Measurements from ENCODE around the gene ANO6. TPM values are rescaled to one million over a fixed set of nuclear protein-coding genes. Genes with fewer than 3 reads are reported as not detected.

ANO6 gene
- total RNA-seq, 5 donors from 2014 or later (not counting 1 experiment from before 2014, with no cell fraction given) = 17.9 to 22.5 (median 20.3) TPM

GRCh38 chr12:45339035-45339434, 123.1 kb downstream of the ANO6 start:
- H3K4me1 Mint-ChIP-seq = no peaks in the 10 kb centered on the region
- peaks cover 30% of the 10 kb centered on the region for H3K36me3 Mint-ChIP-seq
- Histone ChIP-seq H3K36me3 (ENCODE audit: control insufficient read depth in 2 of 2, extremely low read depth in 1 of 2, insufficient read depth in 1 of 2, low read length in 1 of 2) (peaks cover 0 to 3% of the 10 kb centered on the region in 2 donors), H3K27me3 (replicated peaks in 1 of 2; ENCODE audit: control insufficient read depth in 2 of 2, extremely low read depth in 1 of 2, insufficient read depth in 2 of 2, low read length in 1 of 2) (no peaks in the 10 kb centered on the region), H3K4me1 (ENCODE audit: control insufficient read depth in 1 of 2, extremely low read depth in 1 of 2, insufficient read depth in 2 of 2, low read length in 2 of 2) (no peaks in the 10 kb centered on the region), H3K4me3 (ENCODE audit: control insufficient read depth in 1 of 2, extremely low read depth in 1 of 2, low read length in 1 of 2) (no peak overlapping the region), H3K9me3 (no peaks in the 10 kb centered on the region), H3K27ac (ENCODE audit: low read length) (no peak overlapping the region)
- ChIA-PET CTCF (no interaction called here), POLR2A (no interaction called here)
- H3K9me3 Mint-ChIP-seq = no peaks in the 10 kb centered on the region
- no peaks in the 10 kb centered on the region for H3K27me3 Mint-ChIP-seq
- no peak for ATAC-seq (replicated peaks in 1 of 4)
- no peak overlapping the region for H3K4me3 Mint-ChIP-seq
- H3K27ac Mint-ChIP-seq = no peak overlapping the region
- DNase-seq = no peak

GRCh38 chr12:45342171-45342570, 126.3 kb downstream of the ANO6 start:
- no peaks in the 10 kb centered on the region for H3K27me3 ChIP-seq (replicated peaks in 1 of 2; ENCODE audit: control insufficient read depth in 2 of 2, extremely low read depth in 1 of 2, insufficient read depth in 2 of 2, low read length in 1 of 2)
- Mint-ChIP-seq H3K4me1 (no peaks in the 10 kb centered on the region), H3K9me3 (no peaks in the 10 kb centered on the region), H3K4me3 (no peak overlapping the region), H3K27me3 (no peaks in the 10 kb centered on the region), H3K27ac (no peak overlapping the region), H3K36me3 (peaks cover 41% of the 10 kb centered on the region)
- ChIA-PET POLR2A (no interaction called here), CTCF (no interaction called here)
- H3K4me1 ChIP-seq (ENCODE audit: control insufficient read depth in 1 of 2, extremely low read depth in 1 of 2, insufficient read depth in 2 of 2, low read length in 2 of 2) = no peaks in the 10 kb centered on the region
- WGBS (ENCODE audit: insufficient coverage) = 80% methylated on average over 1 of the region's 3 CpGs
- ATAC-seq (replicated peaks in 1 of 4) = no peak
- H3K36me3 ChIP-seq (ENCODE audit: control insufficient read depth in 2 of 2, extremely low read depth in 1 of 2, insufficient read depth in 1 of 2, low read length in 1 of 2) = peaks cover 4 to 6% of the 10 kb centered on the region in 2 donors
- no peak overlapping the region for H3K27ac ChIP-seq (ENCODE audit: low read length)
- no peak for DNase-seq
- H3K9me3 ChIP-seq = no peaks in the 10 kb centered on the region
- no peak overlapping the region for H3K4me3 ChIP-seq (ENCODE audit: control insufficient read depth in 1 of 2, extremely low read depth in 1 of 2, low read length in 1 of 2)

- ChIA-PET CTCF (no interaction called here), POLR2A (no interaction called here)
- Mint-ChIP-seq H3K27ac (no peak overlapping the region), H3K4me1 (no peaks in the 10 kb centered on the region), H3K4me3 (no peak overlapping the region), H3K9me3 (no peaks in the 10 kb centered on the region), H3K36me3 (peaks cover 43% of the 10 kb centered on the region), H3K27me3 (no peaks in the 10 kb centered on the region)
- Histone ChIP-seq H3K4me3 (ENCODE audit: control insufficient read depth in 1 of 2, extremely low read depth in 1 of 2, low read length in 1 of 2) (no peak overlapping the region), H3K4me1 (ENCODE audit: control insufficient read depth in 1 of 2, extremely low read depth in 1 of 2, insufficient read depth in 2 of 2, low read length in 2 of 2) (no peaks in the 10 kb centered on the region), H3K27me3 (replicated peaks in 1 of 2; ENCODE audit: control insufficient read depth in 2 of 2, extremely low read depth in 1 of 2, insufficient read depth in 2 of 2, low read length in 1 of 2) (no peaks in the 10 kb centered on the region), H3K27ac (ENCODE audit: low read length) (no peak overlapping the region), H3K9me3 (no peaks in the 10 kb centered on the region), H3K36me3 (ENCODE audit: control insufficient read depth in 2 of 2, extremely low read depth in 1 of 2, insufficient read depth in 1 of 2, low read length in 1 of 2) (peaks cover 4 to 8% of the 10 kb centered on the region in 2 donors)
- ATAC-seq (replicated peaks in 1 of 4) = no peak
- no peak for DNase-seq
- WGBS (ENCODE audit: insufficient coverage) = no CpG with 5 or more reads among the region's 2 CpGs
These were observed 127.0 kb downstream of the ANO6 start for GRCh38 chr12:45342848-45343247.

- no peaks in the 10 kb centered on the region for H3K4me1 ChIP-seq (ENCODE audit: control insufficient read depth in 1 of 2, extremely low read depth in 1 of 2, insufficient read depth in 2 of 2, low read length in 2 of 2)
- no peak for ATAC-seq (replicated peaks in 1 of 4)
- H3K27ac ChIP-seq (ENCODE audit: low read length) = no peak overlapping the region
- peaks cover 4 to 13% of the 10 kb centered on the region in 2 donors for H3K36me3 ChIP-seq (ENCODE audit: control insufficient read depth in 2 of 2, extremely low read depth in 1 of 2, insufficient read depth in 1 of 2, low read length in 1 of 2)
- no peak overlapping the region for H3K4me3 ChIP-seq (ENCODE audit: control insufficient read depth in 1 of 2, extremely low read depth in 1 of 2, low read length in 1 of 2)
- no peak overlapping the region for H3K27ac Mint-ChIP-seq
- no peaks in the 10 kb centered on the region for H3K9me3 Mint-ChIP-seq
- no peaks in the 10 kb centered on the region for H3K9me3 ChIP-seq
- CTCF ChIA-PET = interaction anchor here in 1 of 2 donors (0.6 kb wide), 1 partner anchor 1555 kb away, joined by 5 read pairs; no protein-coding TSS in a partner anchor
- H3K36me3 Mint-ChIP-seq = peaks cover 49% of the 10 kb centered on the region
- H3K4me3 Mint-ChIP-seq = no peak overlapping the region
- no peaks in the 10 kb centered on the region for H3K27me3 Mint-ChIP-seq
- WGBS (ENCODE audit: insufficient coverage) = 100% methylated on average over 5 of the region's 6 CpGs
- DNase-seq = no peak
- no peaks in the 10 kb centered on the region for H3K27me3 ChIP-seq (replicated peaks in 1 of 2; ENCODE audit: control insufficient read depth in 2 of 2, extremely low read depth in 1 of 2, insufficient read depth in 2 of 2, low read length in 1 of 2)
- POLR2A ChIA-PET = no interaction called here
- H3K4me1 Mint-ChIP-seq = no peaks in the 10 kb centered on the region
These were observed 127.6 kb downstream of the ANO6 start for GRCh38 chr12:45343269-45344051.

- POLR2A ChIA-PET = no interaction called here
These were observed 132.4 kb downstream of the ANO6 start for GRCh38 chr12:45348311-45348710.

GRCh38 chr12:45348986-45349385, 133.1 kb downstream of the ANO6 start:
- Histone ChIP-seq H3K4me1 (ENCODE audit: control insufficient read depth in 1 of 2, extremely low read depth in 1 of 2, insufficient read depth in 2 of 2, low read length in 2 of 2) (no peaks in the 10 kb centered on the region), H3K9me3 (no peaks in the 10 kb centered on the region), H3K4me3 (ENCODE audit: control insufficient read depth in 1 of 2, extremely low read depth in 1 of 2, low read length in 1 of 2) (no peak overlapping the region), H3K27me3 (replicated peaks in 1 of 2; ENCODE audit: control insufficient read depth in 2 of 2, extremely low read depth in 1 of 2, insufficient read depth in 2 of 2, low read length in 1 of 2) (no peaks in the 10 kb centered on the region), H3K27ac (ENCODE audit: low read length) (no peak overlapping the region), H3K36me3 (ENCODE audit: control insufficient read depth in 2 of 2, extremely low read depth in 1 of 2, insufficient read depth in 1 of 2, low read length in 1 of 2) (peaks cover 11 to 36% of the 10 kb centered on the region in 2 donors)
- Mint-ChIP-seq H3K27me3 (no peaks in the 10 kb centered on the region), H3K27ac (no peak overlapping the region), H3K9me3 (no peaks in the 10 kb centered on the region), H3K4me1 (peaks cover 3 to 8% (median 6%) of the 10 kb centered on the region in 3 donors), H3K36me3 (peaks cover 72% of the 10 kb centered on the region), H3K4me3 (no peak overlapping the region)
- no CpG with 5 or more reads among the region's 1 CpG for WGBS (ENCODE audit: insufficient coverage)
- DNase-seq (no peak), ATAC-seq (replicated peaks in 1 of 4) (no peak)
- CTCF ChIA-PET = no interaction called here
- POLR2A ChIA-PET = interaction anchor here in 1 of 2 donors (0.5 kb wide), 1 partner anchor 600 kb away, joined by 3 read pairs; no protein-coding TSS in a partner anchor

More at GRCh38 chr12:45348311-45348710, 132.4 kb downstream of the ANO6 start:
- Histone ChIP-seq H3K27ac (ENCODE audit: low read length) (no peak overlapping the region), H3K4me1 (ENCODE audit: control insufficient read depth in 1 of 2, extremely low read depth in 1 of 2, insufficient read depth in 2 of 2, low read length in 2 of 2) (no peaks in the 10 kb centered on the region), H3K36me3 (ENCODE audit: control insufficient read depth in 2 of 2, extremely low read depth in 1 of 2, insufficient read depth in 1 of 2, low read length in 1 of 2) (peaks cover 11 to 33% of the 10 kb centered on the region in 2 donors), H3K27me3 (replicated peaks in 1 of 2; ENCODE audit: control insufficient read depth in 2 of 2, extremely low read depth in 1 of 2, insufficient read depth in 2 of 2, low read length in 1 of 2) (no peaks in the 10 kb centered on the region), H3K4me3 (ENCODE audit: control insufficient read depth in 1 of 2, extremely low read depth in 1 of 2, low read length in 1 of 2) (no peak overlapping the region), H3K9me3 (no peaks in the 10 kb centered on the region)
- no peak overlapping the region for H3K4me3 Mint-ChIP-seq
- no peaks in the 10 kb centered on the region for H3K9me3 Mint-ChIP-seq
- CTCF ChIA-PET = no interaction called here
- no peak for DNase-seq
- peaks cover 0 to 2% (median 0%) of the 10 kb centered on the region in 3 donors for H3K4me1 Mint-ChIP-seq
- no peak for ATAC-seq (replicated peaks in 1 of 4)
- no peak overlapping the region for H3K27ac Mint-ChIP-seq
- H3K27me3 Mint-ChIP-seq = no peaks in the 10 kb centered on the region
- no CpG with 5 or more reads among the region's 2 CpGs for WGBS (ENCODE audit: insufficient coverage)
- peaks cover 70% of the 10 kb centered on the region for H3K36me3 Mint-ChIP-seq
